Colonic mucosa (tissue), 4 donors: Measurements from ENCODE around the gene ALDH2. TPM values are rescaled to one million over a fixed set of nuclear protein-coding genes. Genes with fewer than 3 reads are reported as not detected.
A peak's percentile ranks its signal among the peaks of the same experiment; 100 is the strongest.

Experiments used
- DNase-seq: peaks from one replicate; pipeline ENCODE4 v3.0.0-alpha.2; 2020
- H3K27ac ChIP-seq: fragments of 200-600 bp; one replicate; pipeline ENCODE4 v1.8.0; 2021
- H3K27me3 ChIP-seq: fragments of 200-600 bp; one replicate; pipeline ENCODE4 v1.8.0; 2021
- H3K36me3 ChIP-seq: fragments of 200-600 bp; one replicate; pipeline ENCODE4 v1.8.0; 2021
- H3K4me1 ChIP-seq: fragments of 200-600 bp; one replicate; pipeline ENCODE4 v1.8.0; 2021; ENCODE audit warnings: mild to moderate bottlenecking
- H3K4me3 ChIP-seq: fragments of 200-600 bp; one replicate; pipeline ENCODE4 v1.8.0; 2021
- H3K9ac ChIP-seq, 2 donors: one replicate each; pipeline ENCODE4 v1.7.0; 2013; ENCODE audit warnings: control low read depth in 2 of 2, low read depth in 2 of 2, low read length in 2 of 2
- H3K9me3 ChIP-seq: fragments of 200-600 bp; one replicate; pipeline ENCODE4 v1.8.0; 2021
- CTCF ChIP-seq: fragments of 200-600 bp; IDR thresholded peaks from one replicate; pipeline ENCODE4 v1.8.0; 2022; ENCODE audit warnings: antibody characterized with exemption, mild to moderate bottlenecking
- intact Hi-C: fragments of 100-400 bp; cut with DNase I; formaldehyde crosslinking; loops from one replicate; pipeline ENCODE4 v1.14.1; 2022
- total RNA-seq, 2 donors: library from RNA; stranded (reverse); fragmentation: NEBNext Ultra II Directional in 1 of 2; extraction: Animal tissue kit (Norgen Biotek cat#: 25700) in 1 of 2; gene quantifications; one replicate each; pipeline ENCODE4 v1.2.1, GENCODE V29; 2021
- donor health status: healthy.
- donor health status: DM: no; HTN: no; CAD: no.
- donor health status: DM: no; HTN: no; CAD: no.

ALDH2 gene
- total RNA-seq, 2 donors from 2014 or later, result 240 to 398 TPM

DNA sequence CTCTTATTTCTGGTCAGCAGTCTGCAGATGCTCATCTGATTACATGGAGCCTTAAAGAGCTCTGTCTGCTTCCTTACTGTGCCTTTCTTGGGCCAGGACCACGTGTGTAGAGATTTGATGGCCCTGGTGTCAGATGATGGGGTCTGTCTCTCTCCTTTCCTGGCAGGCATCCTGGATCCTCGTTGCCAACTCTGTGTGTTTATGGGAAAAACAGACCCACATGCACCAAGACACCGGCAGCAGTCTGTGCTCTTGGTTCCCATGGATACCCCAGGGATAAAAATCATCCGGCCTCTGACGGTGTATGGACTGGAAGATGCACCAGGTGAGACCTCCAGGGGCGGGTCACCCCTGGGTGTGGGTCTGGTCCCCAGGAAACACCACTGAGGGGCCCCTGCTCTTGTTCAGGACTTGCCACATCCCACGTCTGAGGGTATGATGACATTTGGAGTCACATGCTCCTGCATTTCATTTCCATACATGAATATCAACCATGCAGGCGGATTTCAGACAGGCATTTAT lies 18.5 kb upstream of the ALDH2 start:
- no peak overlapping the region for H3K4me3 ChIP-seq
- H3K27me3 ChIP-seq, result no peaks in the 10 kb centered on the region
- TF ChIP-seq CTCF, result no peak
- H3K4me1 ChIP-seq, result no peaks in the 10 kb centered on the region
- no peaks in the 10 kb centered on the region for H3K36me3 ChIP-seq
- no peaks in the 10 kb centered on the region for H3K9me3 ChIP-seq
- no peak overlapping the region for H3K9ac ChIP-seq
- intact Hi-C loops, result no loop called here
- H3K27ac ChIP-seq, result no peak overlapping the region
- DNase-seq, result no peak

DNA sequence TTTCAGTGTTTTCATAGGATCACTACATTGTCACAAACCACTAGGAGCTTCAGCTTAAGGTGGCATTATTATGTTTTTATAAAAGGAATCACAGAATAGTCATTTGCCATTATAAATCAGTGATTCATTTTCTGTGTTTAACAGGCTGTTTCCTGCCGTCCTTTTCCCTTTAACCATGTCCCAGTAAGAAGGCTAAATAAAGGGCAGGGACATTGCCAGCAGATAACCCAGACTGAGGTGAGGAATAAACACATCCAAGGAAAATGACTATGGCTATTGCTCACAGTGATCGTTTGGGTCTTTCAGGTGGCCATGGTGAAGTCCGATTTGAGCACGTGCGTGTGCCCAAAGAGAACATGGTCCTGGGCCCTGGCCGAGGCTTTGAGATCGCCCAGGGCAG lies 17.9 kb upstream of the ALDH2 start:
- Histone ChIP-seq H3K27ac (no peak overlapping the region), H3K9me3 (no peaks in the 10 kb centered on the region), H3K36me3 (no peaks in the 10 kb centered on the region), H3K4me3 (no peak overlapping the region), H3K4me1 (no peaks in the 10 kb centered on the region), H3K27me3 (no peaks in the 10 kb centered on the region), H3K9ac (no peak overlapping the region)
- DNase-seq, result no peak
- intact Hi-C loops, result no loop called here
- TF ChIP-seq CTCF, result no peak

- H3K4me1 ChIP-seq, result no peaks in the 10 kb centered on the region
- intact Hi-C loops, result no loop called here
- H3K27me3 ChIP-seq, result no peaks in the 10 kb centered on the region
- no peak overlapping the region for H3K4me3 ChIP-seq
- H3K9me3 ChIP-seq, result no peaks in the 10 kb centered on the region
- no peak overlapping the region for H3K27ac ChIP-seq
- H3K36me3 ChIP-seq, result no peaks in the 10 kb centered on the region
- H3K9ac ChIP-seq, result no peak overlapping the region
- no peak for DNase-seq
- TF ChIP-seq CTCF, result no peak
Measured at GRCh38 chr12:111749391-111749790, 17.3 kb upstream of the ALDH2 start.

- Histone ChIP-seq H3K9ac (no peak overlapping the region), H3K27ac (no peak overlapping the region), H3K36me3 (no peaks in the 10 kb centered on the region), H3K9me3 (no peaks in the 10 kb centered on the region), H3K4me1 (no peaks in the 10 kb centered on the region), H3K4me3 (no peak overlapping the region), H3K27me3 (no peaks in the 10 kb centered on the region)
- DNase-seq, result peak; percentile 65
- intact Hi-C loops, result loop anchor here (2.0 to 5.0 kb wide), 2 partner anchors 34 to 59 kb away; no protein-coding TSS in a partner anchor
- peak; percentile 91 for TF ChIP-seq CTCF
Measured at GRCh38 chr12:111753144-111753881, 13.4 kb upstream of the ALDH2 start.

DNA sequence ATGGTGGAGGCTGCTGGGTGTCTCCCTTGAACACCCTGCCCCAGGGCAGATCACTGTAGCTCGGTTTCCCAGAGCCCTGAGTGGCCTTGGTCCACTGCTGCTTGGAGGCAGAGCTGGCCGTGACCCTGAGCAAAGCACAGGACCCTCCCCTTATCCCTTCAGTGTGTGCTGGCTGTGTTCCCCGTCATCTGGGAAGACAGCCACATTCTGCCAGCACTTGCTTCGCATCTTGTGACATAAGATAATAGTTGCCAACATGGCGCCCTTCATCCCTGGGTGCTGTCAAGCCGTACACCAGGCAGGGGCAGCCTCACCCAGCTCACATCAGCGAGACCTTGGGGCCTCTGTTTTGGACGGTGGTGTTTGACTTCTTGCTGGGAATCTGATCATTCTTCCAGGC lies 12.1 kb upstream of the ALDH2 start:
- no peak overlapping the region for H3K9ac ChIP-seq
- intact Hi-C loops, result loop anchor here (5.0 kb wide), 1 partner anchor 33 kb away; no protein-coding TSS in a partner anchor
- H3K4me3 ChIP-seq, result no peak overlapping the region
- no peaks in the 10 kb centered on the region for H3K9me3 ChIP-seq
- no peak overlapping the region for H3K27ac ChIP-seq
- no peaks in the 10 kb centered on the region for H3K4me1 ChIP-seq
- no peak for DNase-seq
- H3K27me3 ChIP-seq, result no peaks in the 10 kb centered on the region
- no peak for TF ChIP-seq CTCF
- no peaks in the 10 kb centered on the region for H3K36me3 ChIP-seq
